ENCODE measurements around the gene GLP1R.

The GLP1R gene

GRCh38 chr6:39061182-39061581 lies 12.6 kb downstream of the GLP1R start:
- no peak overlapping the region for H3K4me3 ChIP-seq (ENCODE audit: insufficient read depth, low read length, poor library complexity, severe bottlenecking)

GRCh38 chr6:39061588-39061987 lies 13.0 kb downstream of the GLP1R start:
- H3K27me3 ChIP-seq (ENCODE audit: low read length) = no peaks in the 10 kb centered on the region
- no peaks in the 10 kb centered on the region for H3K9me2 ChIP-seq (replicated peaks; ENCODE audit: insufficient read depth, low read length)
- H4K20me1 ChIP-seq (ENCODE audit: low read depth, low read length) = no peaks in the 10 kb centered on the region
- no peak overlapping the region for H3K9ac ChIP-seq (ENCODE audit: low read length)
- no peak overlapping the region for H3K4me3 ChIP-seq (ENCODE audit: insufficient read depth, low read length, poor library complexity, severe bottlenecking)
- H3K4me2 ChIP-seq (ENCODE audit: low read depth, low read length, poor library complexity, severe bottlenecking) = no peak overlapping the region
- H2AFZ ChIP-seq (ENCODE audit: low read depth, low read length, severe bottlenecking) = no peak overlapping the region
- H3F3A ChIP-seq (ENCODE audit: insufficient read depth) = no peaks in the 10 kb centered on the region
- no peak overlapping the region for H3K27ac ChIP-seq (ENCODE audit: low read depth, low read length)
- H3K79me2 ChIP-seq (ENCODE audit: insufficient read depth, low read length) = no peaks in the 10 kb centered on the region
- no peaks in the 10 kb centered on the region for H3K9me3 ChIP-seq (ENCODE audit: insufficient read depth, low read length)
- no peaks in the 10 kb centered on the region for H3K36me3 ChIP-seq (ENCODE audit: low read length)
- TF ChIP-seq CTCF (IDR thresholded peaks at IDR 0.05; ENCODE audit: insufficient read depth, low read length, poor library complexity, severe bottlenecking) = no peak
- no peak for TF ChIP-seq EZH2phosphoT487 (conservative IDR thresholded peaks at IDR 0.05; ENCODE audit: low read length)

More at GRCh38 chr6:39061182-39061581, 12.6 kb downstream of the GLP1R start:
- no peak for TF ChIP-seq EZH2phosphoT487 (conservative IDR thresholded peaks at IDR 0.05; ENCODE audit: low read length)
- TF ChIP-seq CTCF (IDR thresholded peaks at IDR 0.05; ENCODE audit: insufficient read depth, low read length, poor library complexity, severe bottlenecking) = no peak
- H3K79me2 ChIP-seq (ENCODE audit: insufficient read depth, low read length) = no peaks in the 10 kb centered on the region
- no peaks in the 10 kb centered on the region for H3K27me3 ChIP-seq (ENCODE audit: low read length)
- H3K9me3 ChIP-seq (ENCODE audit: insufficient read depth, low read length) = no peaks in the 10 kb centered on the region
- no peak overlapping the region for H3K4me2 ChIP-seq (ENCODE audit: low read depth, low read length, poor library complexity, severe bottlenecking)
- H3K9me2 ChIP-seq (replicated peaks; ENCODE audit: insufficient read depth, low read length) = no peaks in the 10 kb centered on the region
- H2AFZ ChIP-seq (ENCODE audit: low read depth, low read length, severe bottlenecking) = no peak overlapping the region
- no peaks in the 10 kb centered on the region for H3F3A ChIP-seq (ENCODE audit: insufficient read depth)
- H3K36me3 ChIP-seq (ENCODE audit: low read length) = no peaks in the 10 kb centered on the region
- no peaks in the 10 kb centered on the region for H4K20me1 ChIP-seq (ENCODE audit: low read depth, low read length)
- no peak overlapping the region for H3K27ac ChIP-seq (ENCODE audit: low read depth, low read length)
- no peak overlapping the region for H3K9ac ChIP-seq (ENCODE audit: low read length)

GRCh38 chr6:39062014-39062740 lies 13.6 kb downstream of the GLP1R start:
- H3K9me2 ChIP-seq (replicated peaks; ENCODE audit: insufficient read depth, low read length) = no peaks in the 10 kb centered on the region
- no peaks in the 10 kb centered on the region for H3K27me3 ChIP-seq (ENCODE audit: low read length)
- H3K79me2 ChIP-seq (ENCODE audit: insufficient read depth, low read length) = no peaks in the 10 kb centered on the region
- H3K27ac ChIP-seq (ENCODE audit: low read depth, low read length) = no peak overlapping the region
- no peak overlapping the region for H3K4me3 ChIP-seq (ENCODE audit: insufficient read depth, low read length, poor library complexity, severe bottlenecking)
- no peaks in the 10 kb centered on the region for H3F3A ChIP-seq (ENCODE audit: insufficient read depth)
- H3K9ac ChIP-seq (ENCODE audit: low read length) = no peak overlapping the region
- no peaks in the 10 kb centered on the region for H4K20me1 ChIP-seq (ENCODE audit: low read depth, low read length)
- no peaks in the 10 kb centered on the region for H3K9me3 ChIP-seq (ENCODE audit: insufficient read depth, low read length)
- H3K4me2 ChIP-seq (ENCODE audit: low read depth, low read length, poor library complexity, severe bottlenecking) = no peak overlapping the region
- H2AFZ ChIP-seq (ENCODE audit: low read depth, low read length, severe bottlenecking) = no peak overlapping the region
- TF ChIP-seq CTCF (IDR thresholded peaks at IDR 0.05; ENCODE audit: insufficient read depth, low read length, poor library complexity, severe bottlenecking) = no peak
- no peak for TF ChIP-seq EZH2phosphoT487 (conservative IDR thresholded peaks at IDR 0.05; ENCODE audit: low read length)
- no peaks in the 10 kb centered on the region for H3K36me3 ChIP-seq (ENCODE audit: low read length)
